K562 (cell line): ENCODE measurements around the gene IL34. TPM values are rescaled to one million over a fixed set of nuclear protein-coding genes. Genes with fewer than 3 reads are reported as not detected.

Experiments
- BRD9 ChIP-seq: fragments of 450-650 bp; IDR thresholded peaks from 2 replicates; pipeline ENCODE4 v1.6.1; 2018; ENCODE audit warnings: low read depth; ENCODE audit not compliant: partially characterized antibody
- DPF2 ChIP-seq: fragments of 450-650 bp; IDR thresholded peaks from 2 replicates; pipeline ENCODE4 v1.6.1; 2016
- FOXA3 ChIP-seq, 2 experiments: fragments of 450-650 bp in 1 of 2; sonication (generic) in 1 of 2; formaldehyde crosslinking; IDR thresholded peaks in 1 of 2; conservative IDR thresholded peaks in 1 of 2; 2 replicates each; pipeline versions ENCODE4 v1.4.0 to v1.8.0; 2020 to 2022; ENCODE audit warnings: mild to moderate bottlenecking in 2 of 2, missing genetic modification reagents in 1 of 2
- KLF16 ChIP-seq: IDR thresholded peaks from 2 replicates; pipeline ENCODE4 v1.6.1; 2016; ENCODE audit warnings: antibody characterized with exemption
- SNRNP70 ChIP-seq: fragments of 200-400 bp; formaldehyde crosslinking; optimal IDR thresholded peaks from 2 replicates; pipeline ENCODE3; 2017; ENCODE audit warnings: low read depth, low read length
- polyA plus RNA-seq, 8 experiments: library from polyadenylated mRNA; depleted of rRNA in 4 of 8; stranded (reverse) in 5 of 8; unstranded in 3 of 8; fragments of >200 nt; fragmentation: Nextera tagmentation in 2 of 8; fragmentation: Illumina TruSeq in 1 of 8; extraction: Ambion mirVana in 2 of 8; extraction: Trizol in 1 of 8; gene quantifications; 2 replicates each; pipeline versions ENCODE4 v1.2.1 to v1.2.3, GENCODE V29; 2011 to 2014; ENCODE audit warnings: inconsistent platforms in 1 of 8, missing spikeins in 1 of 8
- total RNA-seq, 7 experiments: library from RNA; depleted of rRNA in 6 of 7; stranded (reverse); fragments of >200 nt in 6 of 7; fragmentation: Illumina TruSeq in 2 of 7; extraction: Trizol in 2 of 7; gene quantifications; 2 replicates each; pipeline versions ENCODE4 v1.2.1 to v1.2.3, GENCODE V29; 2011 to 2021; ENCODE audit warnings: low replicate concordance in 1 of 7
- TF ChIP-seq, protein P1 (sequence below): sonication (generic); formaldehyde crosslinking; IDR thresholded peaks from 2 replicates; pipeline ENCODE4 v1.8.1; 2023; ENCODE audit warnings: mild to moderate bottlenecking, missing genetic modification reagents
- TF ChIP-seq, protein P2 (sequence below): fragments of 200-800 bp; sonication (Bioruptor generic); IDR thresholded peaks from 2 replicates; pipeline ENCODE4 v1.6.1; 2017; ENCODE audit warnings: missing genetic modification characterization, missing compliant biosample characterization
- TF ChIP-seq, protein P3 (sequence below): sonication (generic); formaldehyde crosslinking; IDR thresholded peaks from 2 replicates; pipeline ENCODE4 v1.8.0; 2023; ENCODE audit warnings: mild to moderate bottlenecking, missing genetic modification reagents

IL34 gene
- total and polyA plus RNA-seq, 9 of the 15 experiments (the other 6 are each of a cell fraction or from before 2014, with no cell fraction given), result 0.07 to 0.18 (median 0.10) TPM; not detected in 6

DNA sequence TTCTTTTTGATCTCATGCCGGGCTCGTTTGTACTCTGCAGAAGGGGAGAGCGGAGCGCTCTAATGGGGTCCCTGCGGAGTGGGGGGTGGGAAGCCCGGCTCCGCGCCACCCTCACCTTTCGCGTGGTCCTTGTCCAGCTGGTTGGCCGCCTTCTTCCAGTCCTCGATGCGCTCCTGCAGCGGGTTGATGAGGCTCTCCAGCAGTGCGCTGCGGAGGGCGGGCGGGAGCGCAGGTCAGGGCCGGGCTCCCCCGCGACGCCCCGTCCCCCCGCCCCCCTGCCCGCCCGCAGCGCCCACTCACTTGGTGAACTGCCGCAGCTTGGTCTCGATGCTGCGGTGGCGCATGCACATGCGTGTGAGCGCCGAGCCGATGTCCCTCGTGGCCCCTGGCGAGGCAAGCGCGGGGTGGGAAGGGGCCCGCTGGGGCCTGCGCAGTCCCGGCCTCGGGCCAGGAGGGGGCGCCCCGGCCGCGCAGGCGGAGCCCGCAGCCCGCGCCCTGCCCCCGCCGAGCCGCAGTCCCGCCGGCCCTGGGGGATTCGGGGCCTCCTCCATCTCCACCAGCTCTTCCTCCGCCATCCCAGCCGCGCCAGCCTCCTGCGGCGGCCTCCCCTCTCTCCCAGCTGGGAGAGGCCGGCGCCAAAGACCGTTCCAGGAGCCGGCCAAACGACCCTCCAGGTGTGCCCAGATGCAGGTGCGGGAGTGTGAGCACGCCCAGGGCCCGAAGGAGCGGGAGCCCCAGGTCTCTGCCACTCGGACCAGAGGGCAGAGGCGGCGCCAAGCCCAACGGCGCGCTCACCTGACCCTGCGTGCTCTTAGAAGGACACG, 33.5 kb downstream of the IL34 start (continued):
- TF ChIP-seq, protein P1, sequence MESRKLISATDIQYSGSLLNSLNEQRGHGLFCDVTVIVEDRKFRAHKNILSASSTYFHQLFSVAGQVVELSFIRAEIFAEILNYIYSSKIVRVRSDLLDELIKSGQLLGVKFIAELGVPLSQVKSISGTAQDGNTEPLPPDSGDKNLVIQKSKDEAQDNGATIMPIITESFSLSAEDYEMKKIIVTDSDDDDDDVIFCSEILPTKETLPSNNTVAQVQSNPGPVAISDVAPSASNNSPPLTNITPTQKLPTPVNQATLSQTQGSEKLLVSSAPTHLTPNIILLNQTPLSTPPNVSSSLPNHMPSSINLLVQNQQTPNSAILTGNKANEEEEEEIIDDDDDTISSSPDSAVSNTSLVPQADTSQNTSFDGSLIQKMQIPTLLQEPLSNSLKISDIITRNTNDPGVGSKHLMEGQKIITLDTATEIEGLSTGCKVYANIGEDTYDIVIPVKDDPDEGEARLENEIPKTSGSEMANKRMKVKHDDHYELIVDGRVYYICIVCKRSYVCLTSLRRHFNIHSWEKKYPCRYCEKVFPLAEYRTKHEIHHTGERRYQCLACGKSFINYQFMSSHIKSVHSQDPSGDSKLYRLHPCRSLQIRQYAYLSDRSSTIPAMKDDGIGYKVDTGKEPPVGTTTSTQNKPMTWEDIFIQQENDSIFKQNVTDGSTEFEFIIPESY (CRISPR knock-in tag), result peak; percentile 96
- TF ChIP-seq DPF2 (no peak), BRD9 (no peak), KLF16 (no peak), SNRNP70 (no peak), FOXA3 (CRISPR knock-in tag; conservative IDR thresholded peaks at IDR 0.05 in 1 of 2, IDR thresholded peaks at IDR 0.05 in 1 of 2) (no peak)
- TF ChIP-seq, protein P2, sequence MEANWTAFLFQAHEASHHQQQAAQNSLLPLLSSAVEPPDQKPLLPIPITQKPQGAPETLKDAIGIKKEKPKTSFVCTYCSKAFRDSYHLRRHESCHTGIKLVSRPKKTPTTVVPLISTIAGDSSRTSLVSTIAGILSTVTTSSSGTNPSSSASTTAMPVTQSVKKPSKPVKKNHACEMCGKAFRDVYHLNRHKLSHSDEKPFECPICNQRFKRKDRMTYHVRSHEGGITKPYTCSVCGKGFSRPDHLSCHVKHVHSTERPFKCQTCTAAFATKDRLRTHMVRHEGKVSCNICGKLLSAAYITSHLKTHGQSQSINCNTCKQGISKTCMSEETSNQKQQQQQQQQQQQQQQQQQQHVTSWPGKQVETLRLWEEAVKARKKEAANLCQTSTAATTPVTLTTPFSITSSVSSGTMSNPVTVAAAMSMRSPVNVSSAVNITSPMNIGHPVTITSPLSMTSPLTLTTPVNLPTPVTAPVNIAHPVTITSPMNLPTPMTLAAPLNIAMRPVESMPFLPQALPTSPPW (CRISPR knock-in tag), result no peak
- TF ChIP-seq, protein P3, sequence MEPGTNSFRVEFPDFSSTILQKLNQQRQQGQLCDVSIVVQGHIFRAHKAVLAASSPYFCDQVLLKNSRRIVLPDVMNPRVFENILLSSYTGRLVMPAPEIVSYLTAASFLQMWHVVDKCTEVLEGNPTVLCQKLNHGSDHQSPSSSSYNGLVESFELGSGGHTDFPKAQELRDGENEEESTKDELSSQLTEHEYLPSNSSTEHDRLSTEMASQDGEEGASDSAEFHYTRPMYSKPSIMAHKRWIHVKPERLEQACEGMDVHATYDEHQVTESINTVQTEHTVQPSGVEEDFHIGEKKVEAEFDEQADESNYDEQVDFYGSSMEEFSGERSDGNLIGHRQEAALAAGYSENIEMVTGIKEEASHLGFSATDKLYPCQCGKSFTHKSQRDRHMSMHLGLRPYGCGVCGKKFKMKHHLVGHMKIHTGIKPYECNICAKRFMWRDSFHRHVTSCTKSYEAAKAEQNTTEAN, result no peak
